Loucy (cell line): Measurements from ENCODE around the gene VPS25.

Experiments used
- H2AFZ ChIP-seq: fragments of 200-600 bp; sonication (generic); 2 replicates; pipeline ENCODE4 v1.6.0; 2016; ENCODE audit warnings: antibody characterized with exemption, mild to moderate bottlenecking, low read length, moderate library complexity
- H3F3A ChIP-seq: fragments of 200-600 bp; 2 replicates; pipeline ENCODE4 v1.6.0; 2016; ENCODE audit warnings: antibody characterized with exemption, low read depth, mild to moderate bottlenecking
- H3K27me3 ChIP-seq: fragments of 200-600 bp; sonication (generic); 2 replicates; pipeline ENCODE4 v1.6.1; 2014; ENCODE audit warnings: low read length, mild to moderate bottlenecking; ENCODE audit not compliant: insufficient read depth, poor library complexity, severe bottlenecking
- H3K36me3 ChIP-seq: fragments of 200-600 bp; sonication (generic); 2 replicates; pipeline ENCODE4 v1.6.1; 2016; ENCODE audit warnings: low read length; ENCODE audit not compliant: insufficient read depth
- H3K4me1 ChIP-seq: fragments of 200-600 bp; sonication (generic); 2 replicates; pipeline ENCODE4 v1.5.1; 2014; ENCODE audit warnings: low read length, mild to moderate bottlenecking; ENCODE audit not compliant: insufficient read depth, poor library complexity, severe bottlenecking
- H3K4me2 ChIP-seq: fragments of 200-600 bp; sonication (generic); 2 replicates; pipeline ENCODE4 v1.6.0; 2014; ENCODE audit warnings: antibody characterized with exemption, low read length, low read depth, mild to moderate bottlenecking; ENCODE audit not compliant: poor library complexity, severe bottlenecking
- H3K4me3 ChIP-seq: fragments of 200-600 bp; sonication (generic); 2 replicates; pipeline ENCODE4 v1.5.1; 2014; ENCODE audit warnings: low read length, mild to moderate bottlenecking, mixed read lengths; ENCODE audit not compliant: poor library complexity, severe bottlenecking
- H3K79me2 ChIP-seq: fragments of 200-600 bp; sonication (generic); 2 replicates; pipeline ENCODE4 v1.6.1; 2014; ENCODE audit warnings: low read length; ENCODE audit not compliant: insufficient read depth
- H3K9ac ChIP-seq: fragments of 200-600 bp; sonication (generic); 2 replicates; pipeline ENCODE4 v1.6.0; 2014; ENCODE audit warnings: mild to moderate bottlenecking, low read depth, low read length, moderate library complexity; ENCODE audit not compliant: poor library complexity, severe bottlenecking
- H3K9me2 ChIP-seq: fragments of 200-600 bp; sonication (generic); replicated peaks from 2 replicates; pipeline ENCODE4 v1.6.1; 2016; ENCODE audit warnings: low read depth, low read length, mixed read lengths
- H3K9me3 ChIP-seq: fragments of 200-600 bp; sonication (generic); 2 replicates; pipeline ENCODE4 v1.6.1; 2014; ENCODE audit warnings: mild to moderate bottlenecking, antibody characterized with exemption, low read length, low read depth; ENCODE audit not compliant: insufficient read depth
- H4K20me1 ChIP-seq: fragments of 200-600 bp; sonication (generic); 2 replicates; pipeline ENCODE4 v1.6.0; 2014; ENCODE audit warnings: antibody characterized with exemption, low read length, mild to moderate bottlenecking; ENCODE audit not compliant: insufficient read depth, poor library complexity, severe bottlenecking
- EZH2phosphoT487 ChIP-seq: fragments of 200-600 bp; IDR thresholded peaks from 2 replicates; pipeline ENCODE4 v1.6.1; 2018; ENCODE audit warnings: antibody characterized with exemption, mild to moderate bottlenecking, moderate library complexity, borderline replicate concordance
- TF ChIP-seq, protein P1 (sequence below): fragments of 200-600 bp; sonication (generic); conservative IDR thresholded peaks from 2 replicates; pipeline ENCODE4 v1.5.1; 2014; ENCODE audit warnings: mild to moderate bottlenecking, antibody characterized with exemption, low read length

Gene VPS25

DNA sequence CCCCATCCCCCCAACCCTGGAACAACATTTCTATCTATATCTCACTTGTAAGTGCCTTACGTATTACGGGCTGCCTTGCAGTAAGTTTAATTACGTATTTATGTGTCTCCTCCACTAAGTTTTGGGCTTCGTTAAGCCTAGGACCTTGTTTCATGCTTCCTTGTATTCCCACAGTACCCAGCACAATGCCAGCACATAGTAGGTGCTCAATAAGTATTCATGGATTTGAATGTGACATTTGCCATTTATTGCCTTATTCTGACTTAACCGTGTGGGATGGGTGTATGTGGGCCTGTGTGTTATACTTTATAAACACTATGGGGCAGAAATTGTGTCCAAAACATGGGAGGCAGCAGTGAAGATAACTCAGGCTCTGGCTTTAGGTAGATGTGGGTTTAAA, 19.3 kb downstream of the VPS25 start:
- Histone ChIP-seq H4K20me1 (no peaks in the 10 kb centered on the region), H3K4me2 (no peak overlapping the region), H3F3A (no peaks in the 10 kb centered on the region), H3K9ac (no peak overlapping the region), H3K9me3 (no peaks in the 10 kb centered on the region), H2AFZ (no peak overlapping the region), H3K9me2 (no peaks in the 10 kb centered on the region), H3K27me3 (no peaks in the 10 kb centered on the region), H3K4me1 (peaks cover 7% of the 10 kb centered on the region), H3K4me3 (no peak overlapping the region), H3K79me2 (peaks cover 12% of the 10 kb centered on the region), H3K36me3 (no peaks in the 10 kb centered on the region)
- no peak for TF ChIP-seq EZH2phosphoT487
- TF ChIP-seq, protein P1, sequence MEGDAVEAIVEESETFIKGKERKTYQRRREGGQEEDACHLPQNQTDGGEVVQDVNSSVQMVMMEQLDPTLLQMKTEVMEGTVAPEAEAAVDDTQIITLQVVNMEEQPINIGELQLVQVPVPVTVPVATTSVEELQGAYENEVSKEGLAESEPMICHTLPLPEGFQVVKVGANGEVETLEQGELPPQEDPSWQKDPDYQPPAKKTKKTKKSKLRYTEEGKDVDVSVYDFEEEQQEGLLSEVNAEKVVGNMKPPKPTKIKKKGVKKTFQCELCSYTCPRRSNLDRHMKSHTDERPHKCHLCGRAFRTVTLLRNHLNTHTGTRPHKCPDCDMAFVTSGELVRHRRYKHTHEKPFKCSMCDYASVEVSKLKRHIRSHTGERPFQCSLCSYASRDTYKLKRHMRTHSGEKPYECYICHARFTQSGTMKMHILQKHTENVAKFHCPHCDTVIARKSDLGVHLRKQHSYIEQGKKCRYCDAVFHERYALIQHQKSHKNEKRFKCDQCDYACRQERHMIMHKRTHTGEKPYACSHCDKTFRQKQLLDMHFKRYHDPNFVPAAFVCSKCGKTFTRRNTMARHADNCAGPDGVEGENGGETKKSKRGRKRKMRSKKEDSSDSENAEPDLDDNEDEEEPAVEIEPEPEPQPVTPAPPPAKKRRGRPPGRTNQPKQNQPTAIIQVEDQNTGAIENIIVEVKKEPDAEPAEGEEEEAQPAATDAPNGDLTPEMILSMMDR: no peak

DNA sequence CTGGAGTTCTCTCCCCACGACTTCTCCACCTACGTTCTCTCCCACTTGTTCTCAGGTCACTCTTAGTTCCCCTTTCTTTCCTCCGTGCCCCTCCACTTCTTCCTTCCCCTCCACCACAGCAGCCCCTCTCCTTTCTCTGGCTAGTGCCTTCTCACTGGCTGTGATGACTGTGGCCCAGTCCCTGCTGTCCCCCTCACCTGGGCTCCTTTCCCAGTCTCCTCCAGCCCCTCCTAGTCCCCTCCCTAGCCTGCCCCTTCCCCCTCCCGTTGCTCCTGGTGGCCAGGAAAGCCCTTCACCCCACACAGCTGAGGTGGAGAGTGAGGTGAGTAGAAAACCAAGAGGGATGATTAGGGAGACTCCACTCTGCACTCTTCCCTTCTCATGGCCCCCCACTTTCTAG, 21.8 kb downstream of the VPS25 start:
- no peaks in the 10 kb centered on the region for H3K36me3 ChIP-seq
- H3K79me2 ChIP-seq: peaks cover 20% of the 10 kb centered on the region
- H3K4me1 ChIP-seq: peaks cover 12% of the 10 kb centered on the region
- no peak overlapping the region for H3K9ac ChIP-seq
- H3K4me3 ChIP-seq: no peak overlapping the region
- H4K20me1 ChIP-seq: no peaks in the 10 kb centered on the region
- H3F3A ChIP-seq: no peaks in the 10 kb centered on the region
- H3K4me2 ChIP-seq: no peak overlapping the region
- H2AFZ ChIP-seq: no peak overlapping the region
- TF ChIP-seq, protein P1: no peak
- TF ChIP-seq EZH2phosphoT487: no peak
- H3K9me2 ChIP-seq: no peaks in the 10 kb centered on the region
- no peaks in the 10 kb centered on the region for H3K9me3 ChIP-seq
- H3K27me3 ChIP-seq: no peaks in the 10 kb centered on the region

DNA sequence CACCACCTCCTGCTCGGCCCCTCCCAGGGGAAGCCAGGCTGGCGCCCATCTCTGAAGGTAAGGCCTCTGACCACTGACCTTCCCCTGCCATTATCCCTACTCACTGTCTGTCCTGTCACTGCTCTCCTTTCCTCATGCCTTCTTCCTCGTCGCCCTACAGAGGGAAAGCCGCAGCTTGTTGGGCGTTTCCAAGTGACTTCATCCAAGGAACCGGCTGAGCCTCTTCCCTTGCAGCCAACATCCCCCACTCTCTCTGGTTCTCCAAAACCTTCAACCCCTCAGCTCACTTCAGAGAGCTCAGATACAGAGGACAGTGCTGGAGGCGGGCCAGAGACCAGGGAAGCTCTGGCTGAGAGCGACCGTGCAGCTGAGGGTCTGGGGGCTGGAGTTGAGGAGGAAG, 22.2 kb downstream of the VPS25 start:
- Histone ChIP-seq H4K20me1 (no peaks in the 10 kb centered on the region), H3K27me3 (no peaks in the 10 kb centered on the region), H3K4me1 (peaks cover 12% of the 10 kb centered on the region), H3K9ac (no peak overlapping the region), H3K36me3 (no peaks in the 10 kb centered on the region), H3K9me2 (no peaks in the 10 kb centered on the region), H3K4me3 (no peak overlapping the region), H2AFZ (no peak overlapping the region), H3K9me3 (no peaks in the 10 kb centered on the region), H3F3A (no peaks in the 10 kb centered on the region), H3K4me2 (no peak overlapping the region), H3K79me2 (peaks cover 20% of the 10 kb centered on the region)
- TF ChIP-seq EZH2phosphoT487: no peak
- TF ChIP-seq, protein P1: no peak
